HEK293 (cell line): Measurements from ENCODE around the gene NT5DC4.

Experiments
- CTCF ChIA-PET: fragments of 350-600 bp; formaldehyde crosslinking; extraction: SDS; loops from one replicate; lab custom pipeline; 2021; ENCODE audit warnings: antibody characterized with exemption; lab: Yijun Ruan, JAX
- POLR2A ChIA-PET: fragments of 300-600 bp; formaldehyde crosslinking; extraction: SDS; loops from one replicate; lab custom pipeline; 2020; ENCODE audit warnings: antibody characterized with exemption, inconsistent platforms; lab: Yijun Ruan, JAX
- H3K27ac ChIP-seq: fragments of 200-500 bp; sonication (Bioruptor generic); 2 replicates; pipeline ENCODE4 v1.5.1; 2014; ENCODE audit warnings: low read depth, low read length, control low read depth, inconsistent platforms; ENCODE audit errors: extremely low read depth
- H3K36me3 ChIP-seq, 2 experiments: fragments of 200-500 bp in 1 of 2; sonication (Bioruptor generic) in 1 of 2; 1 replicate in 1 of 2; 2 replicates in 1 of 2; pipeline ENCODE4 v1.5.1; 2014 to 2017; ENCODE audit warnings: inconsistent platforms in 2 of 2, low read length in 2 of 2; ENCODE audit not compliant: control insufficient read depth in 2 of 2, insufficient read depth in 1 of 2
- H3K4me1 ChIP-seq: fragments of 200-500 bp; sonication (Bioruptor generic); 2 replicates; pipeline ENCODE4 v1.5.1; 2014; ENCODE audit warnings: mild to moderate bottlenecking, low read length, inconsistent platforms; ENCODE audit not compliant: control insufficient read depth, insufficient read depth
- H3K4me3 ChIP-seq: 2 replicates; pipeline ENCODE4 v1.5.1; 2011; ENCODE audit warnings: low read depth, mild to moderate bottlenecking, control low read depth, low read length, moderate library complexity
- H3K9me3 ChIP-seq: fragments of 200-500 bp; sonication (Bioruptor generic); 2 replicates; pipeline ENCODE4 v1.5.1; 2014; ENCODE audit warnings: low read depth, low read length, inconsistent platforms; ENCODE audit not compliant: control insufficient read depth, insufficient read depth
- AEBP2 ChIP-seq: fragments of 450-650 bp; formaldehyde crosslinking; IDR thresholded peaks from 2 replicates; pipeline ENCODE4 v1.5.1; 2016; ENCODE audit warnings: missing biosample characterization, missing genetic modification characterization, borderline replicate concordance
- ATF2 ChIP-seq: fragments of 450-650 bp; formaldehyde crosslinking; IDR thresholded peaks from 2 replicates; pipeline ENCODE4 v1.5.1; 2016; ENCODE audit warnings: missing biosample characterization, missing genetic modification characterization, low read depth
- GLI2 ChIP-seq: fragments of 450-650 bp; formaldehyde crosslinking; IDR thresholded peaks from 2 replicates; pipeline ENCODE4; 2017; ENCODE audit warnings: missing biosample characterization, missing genetic modification characterization, low read depth, borderline replicate concordance
- KLF16 ChIP-seq: fragments of 450-650 bp; formaldehyde crosslinking; IDR thresholded peaks from 2 replicates; pipeline ENCODE4 v1.5.1; 2017; ENCODE audit warnings: missing biosample characterization, missing genetic modification characterization
- PRDM1 ChIP-seq: fragments of 450-650 bp; formaldehyde crosslinking; IDR thresholded peaks from 2 replicates; pipeline ENCODE4; 2016; ENCODE audit warnings: missing biosample characterization, missing genetic modification characterization
- SCRT2 ChIP-seq: fragments of 450-650 bp; formaldehyde crosslinking; IDR thresholded peaks from 2 replicates; pipeline ENCODE4 v1.5.1; 2016; ENCODE audit warnings: missing biosample characterization, missing genetic modification characterization
- YY2 ChIP-seq: fragments of 450-650 bp; formaldehyde crosslinking; IDR thresholded peaks from 2 replicates; pipeline ENCODE4 v1.5.1; 2016; ENCODE audit warnings: missing biosample characterization, missing genetic modification characterization
- ZBTB26 ChIP-seq: fragments of 450-650 bp; formaldehyde crosslinking; optimal IDR thresholded peaks from 2 replicates; pipeline ENCODE3; 2016; ENCODE audit warnings: missing biosample characterization, mild to moderate bottlenecking, missing genetic modification characterization
- ZBTB44 ChIP-seq: fragments of 450-650 bp; IDR thresholded peaks from 2 replicates; pipeline ENCODE4 v1.5.1; 2018; ENCODE audit warnings: missing biosample characterization, mild to moderate bottlenecking, missing genetic modification characterization
- ZBTB6 ChIP-seq: fragments of 450-650 bp; formaldehyde crosslinking; IDR thresholded peaks from 2 replicates; pipeline ENCODE4 v1.5.1; 2017; ENCODE audit warnings: missing biosample characterization, missing genetic modification characterization
- ZBTB8A ChIP-seq: fragments of 450-650 bp; formaldehyde crosslinking; IDR thresholded peaks from 2 replicates; pipeline ENCODE4 v1.5.1; 2016; ENCODE audit warnings: missing biosample characterization, missing genetic modification characterization
- ZIC2 ChIP-seq: fragments of 450-650 bp; formaldehyde crosslinking; IDR thresholded peaks from 2 replicates; pipeline ENCODE4 v1.5.1; 2016; ENCODE audit warnings: missing biosample characterization, missing genetic modification characterization
- ZNF350 ChIP-seq: fragments of 450-650 bp; formaldehyde crosslinking; IDR thresholded peaks from 2 replicates; pipeline ENCODE4 v1.5.0; 2017; ENCODE audit warnings: missing biosample characterization, mild to moderate bottlenecking, missing genetic modification characterization
- ZNF362 ChIP-seq: fragments of 450-650 bp; formaldehyde crosslinking; IDR thresholded peaks from 2 replicates; pipeline ENCODE4 v1.5.1; 2016; ENCODE audit warnings: missing biosample characterization, missing genetic modification characterization
- ZNF416 ChIP-seq: fragments of 450-650 bp; formaldehyde crosslinking; IDR thresholded peaks from 2 replicates; pipeline ENCODE4 v1.5.1; 2016; ENCODE audit warnings: missing biosample characterization, missing genetic modification characterization
- ZNF629 ChIP-seq: fragments of 450-650 bp; formaldehyde crosslinking; IDR thresholded peaks from 2 replicates; pipeline ENCODE4 v1.5.1; 2017; ENCODE audit warnings: missing biosample characterization, missing genetic modification characterization
- ZNF654 ChIP-seq: fragments of 450-650 bp; formaldehyde crosslinking; IDR thresholded peaks from 2 replicates; pipeline ENCODE4 v1.5.1; 2016; ENCODE audit warnings: low read depth, missing biosample characterization, missing genetic modification characterization
- ZNF660 ChIP-seq: fragments of 450-650 bp; IDR thresholded peaks from 2 replicates; pipeline ENCODE4 v1.5.1; 2018; ENCODE audit warnings: missing biosample characterization, mild to moderate bottlenecking, missing genetic modification characterization
- ZNF768 ChIP-seq: fragments of 450-650 bp; formaldehyde crosslinking; IDR thresholded peaks from 2 replicates; pipeline ENCODE4 v1.5.1; 2018; ENCODE audit warnings: missing biosample characterization, mild to moderate bottlenecking, missing genetic modification characterization

NT5DC4 gene

GRCh38 chr2:112680666-112681101 is 40.1 kb upstream of the NT5DC4 start:
- TF ChIP-seq ZBTB44 (tag by site-specific recombination): no peak
- no peak for TF ChIP-seq ZIC2 (tag by site-specific recombination)
- TF ChIP-seq ZNF350 (tag by site-specific recombination): no peak
- TF ChIP-seq ZBTB6 (tag by site-specific recombination): no peak
- Histone ChIP-seq H3K27ac (no peak overlapping the region), H3K9me3 (no peaks in the 10 kb centered on the region), H3K4me3 (no peak overlapping the region), H3K36me3 (no peaks in the 10 kb centered on the region), H3K4me1 (0 out of 2 replicates have a peak, but pooled peaks cover 2% of the 10 kb centered on the region)
- ChIA-PET POLR2A (no interaction called here), CTCF (interaction anchor here (0.7 to 1.7 kb wide), 3 partner anchors 10 to 475 kb away, joined by 3 to 5 read pairs (median 5); no protein-coding TSS in a partner anchor)

- ChIA-PET POLR2A (no interaction called here), CTCF (interaction anchor here (1.1 kb wide), 1 partner anchor 9 kb away, joined by 3 read pairs; no protein-coding TSS in a partner anchor)
Observed at GRCh38 chr2:112682101-112682500, 38.7 kb upstream of the NT5DC4 start.

GRCh38 chr2:112683550-112684414 is 37.0 kb upstream of the NT5DC4 start:
- Histone ChIP-seq H3K27ac (no peak overlapping the region), H3K9me3 (no peaks in the 10 kb centered on the region), H3K4me1 (0 out of 2 replicates have a peak, but pooled peaks cover 2% of the 10 kb centered on the region), H3K4me3 (no peak overlapping the region), H3K36me3 (no peaks in the 10 kb centered on the region)
- CTCF ChIA-PET: interaction anchor here (0.6 to 1.7 kb wide), 6 partner anchors 9 to 356 kb away, joined by 3 to 9 read pairs (median 4); no protein-coding TSS in a partner anchor
- POLR2A ChIA-PET: no interaction called here
- TF ChIP-seq ZNF362 (tag by site-specific recombination) (no peak), SCRT2 (tag by site-specific recombination) (no peak), ZBTB8A (tag by site-specific recombination) (no peak), ZNF629 (tag by site-specific recombination) (no peak), AEBP2 (no peak), ZNF654 (no peak), ZNF416 (tag by site-specific recombination) (no peak), ZNF768 (tag by site-specific recombination) (no peak), ZBTB26 (tag by site-specific recombination) (no peak)

More at GRCh38 chr2:112682101-112682500, 38.7 kb upstream of the NT5DC4 start:
- Histone ChIP-seq H3K27ac (no peak overlapping the region), H3K4me1 (0 out of 2 replicates have a peak, but pooled peaks cover 2% of the 10 kb centered on the region), H3K9me3 (no peaks in the 10 kb centered on the region), H3K36me3 (no peaks in the 10 kb centered on the region), H3K4me3 (no peak overlapping the region)
- no peak for TF ChIP-seq GLI2 (tag by site-specific recombination)
- TF ChIP-seq KLF16: no peak
- no peak for TF ChIP-seq ZNF660
- TF ChIP-seq PRDM1 (tag by site-specific recombination): no peak
- TF ChIP-seq YY2: no peak
- TF ChIP-seq ATF2: no peak
